H1 (cell line): ENCODE results near the gene KRTAP2-4. TPM values are rescaled to one million over a fixed set of nuclear protein-coding genes. Genes with fewer than 3 reads are reported as not detected.
"Not testable (repeated sequence)": the region's sequence is repeated elsewhere in the genome, so short reads cannot be mapped to it uniquely, and the experiment has no call there.

Source experiments
- CTCF ChIA-PET: fragments of 300-600 bp; sonication (Branson Sonifier 250); formaldehyde crosslinking; loops from one replicate; lab custom pipeline; 2021; ENCODE audit not compliant: partially characterized antibody; lab: Charles Lee
- POLR2A ChIA-PET: fragments of 300-600 bp; sonication (Branson Sonifier 250); formaldehyde crosslinking; loops from one replicate; lab custom pipeline; 2021; ENCODE audit warnings: inconsistent platforms; ENCODE audit not compliant: partially characterized antibody; lab: Charles Lee
- DNase-seq, 2 experiments: peaks; one replicate each; pipeline versions ENCODE4 v3.0.0 to v3.0.0-alpha.2; 2010 to 2022; ENCODE audit warnings: low spot score in 2 of 2, low read depth in 1 of 2, mixed read lengths in 1 of 2
- FAIRE-seq: peaks from 2 replicates; lab custom pipeline; 2011; peaks lifted over from hg19 to GRCh38; lab: Jason Lieb, UNC
- H2AFZ ChIP-seq: 2 replicates; pipeline ENCODE4 v1.8.1; 2012; ENCODE audit warnings: low read length, inconsistent platforms
- H2AK5ac ChIP-seq: 2 replicates; pipeline ENCODE4 v1.6.1; 2013; ENCODE audit warnings: low read depth, low read length
- H2BK120ac ChIP-seq: replicated peaks from 2 replicates; pipeline ENCODE3; 2013; ENCODE audit warnings: low read depth, low read length, inconsistent platforms
- H2BK12ac ChIP-seq: 2 replicates; pipeline ENCODE4 v1.6.1; 2013; ENCODE audit warnings: low read depth, low read length
- H2BK15ac ChIP-seq: 2 replicates; pipeline ENCODE4 v1.6.1; 2013; ENCODE audit warnings: low read length
- H2BK20ac ChIP-seq: 2 replicates; pipeline ENCODE4 v1.6.1; 2013; ENCODE audit warnings: low read length
- H2BK5ac ChIP-seq: 2 replicates; pipeline ENCODE4 v1.6.1; 2013; ENCODE audit warnings: low read depth, low read length
- H3K14ac ChIP-seq: 2 replicates; pipeline ENCODE4 v1.6.1; 2013; ENCODE audit warnings: inconsistent platforms; ENCODE audit not compliant: insufficient read length
- H3K18ac ChIP-seq: 2 replicates; pipeline ENCODE4 v1.6.1; 2013; ENCODE audit warnings: low read length; ENCODE audit errors: extremely low read depth
- H3K23ac ChIP-seq: 2 replicates; pipeline ENCODE4 v1.6.1; 2013; ENCODE audit warnings: inconsistent platforms; ENCODE audit not compliant: insufficient read length
- H3K23me2 ChIP-seq: 2 replicates; pipeline ENCODE4 v1.6.1; 2013; ENCODE audit warnings: low read depth, low read length
- H3K27ac ChIP-seq: 2 replicates; pipeline ENCODE4 v1.6.1; 2011; ENCODE audit warnings: low read depth, low read length, inconsistent platforms
- H3K27me3 ChIP-seq, 4 experiments: replicated peaks in 1 of 4; 1 replicate in 1 of 4; 2 replicates in 3 of 4; pipeline versions ENCODE4 v1.6.1 to v1.8.1; 2011 to 2013; ENCODE audit warnings: low read length in 3 of 4, mild to moderate bottlenecking in 3 of 4, inconsistent platforms in 2 of 4, mixed read lengths in 2 of 4, moderate library complexity in 1 of 4; ENCODE audit not compliant: control insufficient read depth in 3 of 4, insufficient read depth in 3 of 4; ENCODE audit errors: extremely low read depth in 1 of 4
- H3K36me3 ChIP-seq, 4 experiments: 2 replicates each; pipeline versions ENCODE4 v1.6.1 to v1.8.1; 2011 to 2013; ENCODE audit warnings: mild to moderate bottlenecking in 4 of 4, low read length in 3 of 4, moderate library complexity in 2 of 4, control low read depth in 1 of 4, inconsistent platforms in 1 of 4; ENCODE audit not compliant: insufficient read depth in 4 of 4, control insufficient read depth in 2 of 4
- H3K4ac ChIP-seq: replicated peaks from 2 replicates; pipeline ENCODE3; 2013; ENCODE audit warnings: low read length, low read depth, mixed read lengths, inconsistent platforms; ENCODE audit not compliant: insufficient read length
- H3K4me1 ChIP-seq, 4 experiments: replicated peaks in 1 of 4; 1 replicate in 1 of 4; 2 replicates in 3 of 4; pipeline versions ENCODE4 v1.6.1 to v1.8.1; 2011 to 2013; ENCODE audit warnings: low read length in 3 of 4, inconsistent platforms in 2 of 4, mixed read lengths in 1 of 4; ENCODE audit not compliant: insufficient read depth in 4 of 4, control insufficient read depth in 3 of 4
- H3K4me2 ChIP-seq, 2 experiments: 2 replicates each; pipeline versions ENCODE4 v1.6.1 to v1.8.1; 2011 to 2013; ENCODE audit warnings: low read depth in 2 of 2, low read length in 2 of 2, control low read depth in 1 of 2, inconsistent platforms in 1 of 2, mild to moderate bottlenecking in 1 of 2; ENCODE audit not compliant: insufficient read depth in 1 of 2
- H3K4me3 ChIP-seq, 4 experiments: fragments of 200-600, 300-600 bp in 1 of 4; sonication (generic), shearing (Covaris generic), sonication (Bioruptor Twin) in 1 of 4; 2 replicates each; pipeline versions ENCODE4 v1.5.1 to v1.8.1; 2011 to 2016; ENCODE audit warnings: low read length in 4 of 4, low read depth in 3 of 4, control low read depth in 2 of 4, inconsistent platforms in 2 of 4, mild to moderate bottlenecking in 2 of 4, mixed read lengths in 1 of 4, moderate library complexity in 1 of 4; ENCODE audit not compliant: insufficient read depth in 2 of 4; ENCODE audit errors: extremely low read depth in 1 of 4
- H3K56ac ChIP-seq: replicated peaks from 2 replicates; pipeline ENCODE3; 2013; ENCODE audit warnings: low read depth, mild to moderate bottlenecking, mixed read lengths, low read length, inconsistent platforms; ENCODE audit not compliant: insufficient read length
- H3K79me1 ChIP-seq: 2 replicates; pipeline ENCODE4 v1.6.1; 2013; ENCODE audit warnings: low read depth, low read length, control low read depth
- H3K79me2 ChIP-seq, 2 experiments: 2 replicates each; pipeline versions ENCODE4 v1.6.1 to v1.8.1; 2012 to 2013; ENCODE audit warnings: low read length in 2 of 2, mild to moderate bottlenecking in 2 of 2, inconsistent platforms in 1 of 2; ENCODE audit not compliant: insufficient read depth in 2 of 2, control insufficient read depth in 1 of 2
- H3K9ac ChIP-seq, 4 experiments: replicated peaks in 1 of 4; 1 replicate in 1 of 4; 2 replicates in 3 of 4; pipeline versions ENCODE4 v1.6.1 to v1.8.1; 2011 to 2013; ENCODE audit warnings: low read depth in 3 of 4, low read length in 3 of 4, control low read depth in 2 of 4, mild to moderate bottlenecking in 2 of 4, moderate library complexity in 2 of 4, inconsistent platforms in 1 of 4; ENCODE audit errors: extremely low read depth in 1 of 4
- H3K9me3 ChIP-seq, 2 experiments: 2 replicates each; pipeline versions ENCODE4 v1.6.1 to v1.8.1; 2012 to 2013; ENCODE audit warnings: mild to moderate bottlenecking in 2 of 2, moderate library complexity in 2 of 2, control low read depth in 1 of 2, inconsistent platforms in 1 of 2, low read depth in 1 of 2, low read length in 1 of 2, mixed read lengths in 1 of 2; ENCODE audit not compliant: insufficient read depth in 2 of 2
- H4K20me1 ChIP-seq, 2 experiments: replicated peaks in 1 of 2; 2 replicates each; pipeline versions ENCODE3 to v1.8.1; 2011 to 2013; ENCODE audit warnings: inconsistent platforms in 2 of 2, low read length in 2 of 2, mild to moderate bottlenecking in 1 of 2; ENCODE audit not compliant: insufficient read depth in 2 of 2, control insufficient read depth in 1 of 2
- H4K5ac ChIP-seq: 2 replicates; pipeline ENCODE4 v1.6.1; 2013; ENCODE audit warnings: low read length, low read depth, mixed read lengths, inconsistent platforms; ENCODE audit not compliant: insufficient read length
- H4K8ac ChIP-seq: 2 replicates; pipeline ENCODE4 v1.8.0; 2013; ENCODE audit warnings: mild to moderate bottlenecking, moderate library complexity, low read length, inconsistent platforms; ENCODE audit not compliant: insufficient read depth; ENCODE audit errors: extremely low read depth
- H4K91ac ChIP-seq: replicated peaks from 2 replicates; pipeline ENCODE3; 2013; ENCODE audit warnings: low read length, mixed read lengths, inconsistent platforms; ENCODE audit not compliant: insufficient read length
- GABPA ChIP-seq: IDR thresholded peaks from 2 replicates; pipeline ENCODE4 v1.6.1; 2011; ENCODE audit warnings: mild to moderate bottlenecking, low read length, moderate library complexity, borderline replicate concordance; ENCODE audit not compliant: insufficient read depth
- GTF2F1 ChIP-seq: IDR thresholded peaks from 2 replicates; pipeline ENCODE4 v1.6.1; 2012; ENCODE audit warnings: low read depth, low read length, improper control_type of control experiment, borderline replicate concordance
- JUND ChIP-seq: IDR thresholded peaks from 2 replicates; pipeline ENCODE4 v1.6.1; 2011; ENCODE audit warnings: mild to moderate bottlenecking, improper control_type of control experiment, low read length
- KDM5A ChIP-seq: fragments of 200-600 bp; IDR thresholded peaks from 2 replicates; pipeline ENCODE4 v1.7.1; 2012; ENCODE audit warnings: mild to moderate bottlenecking, low read length, inconsistent platforms, mixed read lengths
- NRF1 ChIP-seq: IDR thresholded peaks from 2 replicates; pipeline ENCODE4 v1.6.1; 2011; ENCODE audit warnings: mild to moderate bottlenecking, low read depth, low read length, improper control_type of control experiment
- SIRT6 ChIP-seq: IDR thresholded peaks from one replicate; pipeline ENCODE4 v1.7.1; 2012; ENCODE audit warnings: low read length, inconsistent platforms
- WGBS, 2 experiments: shearing (Covaris generic) in 1 of 2; methylation state at CpG; one replicate each; pipeline versions ENCODE4 v1.1.6 to v1.1.7; 2013 to 2015; ENCODE audit warnings: low lambda C conversion rate in 2 of 2, mixed read lengths in 2 of 2, inconsistent platforms in 1 of 2, low coverage in 1 of 2, missing lambda C conversion rate in 1 of 2; ENCODE audit not compliant: insufficient replicate concordance in 2 of 2, insufficient coverage in 1 of 2, insufficient read length in 1 of 2; ENCODE audit errors: extremely low coverage in 1 of 2, missing lambda C conversion rate in 1 of 2; 5-methylcytosine and 5-hydroxymethylcytosine counted together
- polyA plus RNA-seq, 7 experiments: library from polyadenylated mRNA; depleted of rRNA in 3 of 7; stranded (reverse) in 5 of 7; unstranded in 2 of 7; fragments of >200 nt in 5 of 7; fragments of 200-250 nt in 2 of 7; gene quantifications; 1 replicate in 5 of 7; 2 replicates in 1 of 7; 4 replicates in 1 of 7; pipeline versions ENCODE4 v1.2.1 to v1.2.3, GENCODE V29; 2011 to 2013; ENCODE audit warnings: missing spikeins in 2 of 7, mixed read lengths in 2 of 7
- total RNA-seq: library from RNA; stranded (reverse); fragmentation: NEBNext Ultra II Directional; extraction: Animal tissue kit (Norgen Biotek cat#: 25700); gene quantifications from 2 replicates; pipeline ENCODE4 v1.2.1, GENCODE V29; 2021

The KRTAP2-4 gene
- total and polyA plus RNA-seq, 2 of the 8 experiments (the other 6 are each of a cell fraction or from before 2014, with no cell fraction given): not detected

- TF ChIP-seq GABPA: no peak
- TF ChIP-seq JUND: no peak
- TF ChIP-seq GTF2F1: no peak
- TF ChIP-seq SIRT6: no peak
- no peak for TF ChIP-seq KDM5A
- no peak for TF ChIP-seq NRF1
Measured at GRCh38 chr17:41111151-41111885, 45.6 kb upstream of the KRTAP2-4 start (continued).

- H3K4me2 ChIP-seq: not testable (repeated sequence)
- WGBS, 2 experiments: 0% methylated on average over 1 of the region's 1 CpG; no CpG with 5 or more reads in 1 of the 2 experiments
Measured at GRCh38 chr17:41108728-41109386, 43.2 kb upstream of the KRTAP2-4 start.

More at GRCh38 chr17:41108728-41109386, 43.2 kb upstream of the KRTAP2-4 start:
- H3K27ac ChIP-seq, H3K14ac ChIP-seq, H2AK5ac ChIP-seq, H2BK20ac ChIP-seq, H2BK120ac ChIP-seq, H4K20me1 ChIP-seq, H3K4ac ChIP-seq, H3K18ac ChIP-seq, H3K27me3 ChIP-seq, H2BK15ac ChIP-seq, H3K56ac ChIP-seq, DNase-seq, FAIRE-seq, H3K23ac ChIP-seq, H2AFZ ChIP-seq, H2BK12ac ChIP-seq, H3K23me2 ChIP-seq, H3K36me3 ChIP-seq, H3K4me1 ChIP-seq, H2BK5ac ChIP-seq, H4K5ac ChIP-seq, H4K8ac ChIP-seq, POLR2A ChIA-PET, H3K4me3 ChIP-seq, H3K79me1 ChIP-seq, H3K9ac ChIP-seq, CTCF ChIA-PET, H4K91ac ChIP-seq, H3K79me2 ChIP-seq: not testable (repeated sequence)
- peaks cover 8 to 27% of the 10 kb centered on the region in 2 experiments for H3K9me3 ChIP-seq
